CD4-positive, CD25-positive, alpha-beta regulatory T cell (primary cell): Measurements from ENCODE around the gene GTPBP2. TPM values are rescaled to one million over a fixed set of nuclear protein-coding genes. Genes with fewer than 3 reads are reported as not detected.
"Not testable (repeated sequence)": the region's sequence is repeated elsewhere in the genome, so short reads cannot be mapped to it uniquely, and the experiment has no call there.

Source experiments
- ATAC-seq, 2 donors: fragments of 150-1000 bp; cut with Tn5 transposase; one replicate each; pipeline ENCODE4 v1.10.0; 2021; ENCODE audit warnings: low read depth in 2 of 2, moderate number of reproducible peaks in 2 of 2, moderate library complexity in 1 of 2
- DNase-seq, 3 donors: peaks; one replicate each; pipeline versions ENCODE4 v3.0.0 to v3.0.0-alpha.2; 2012 to 2022; ENCODE audit warnings: mixed read lengths in 1 of 3
- H3K27ac ChIP-seq: one replicate; pipeline ENCODE4 v1.7.0; 2013; ENCODE audit warnings: mild to moderate bottlenecking, low read length; ENCODE audit not compliant: insufficient read depth, poor library complexity, severe bottlenecking
- H3K27me3 ChIP-seq: one replicate; pipeline ENCODE4 v1.7.0; 2013; ENCODE audit warnings: low read length; ENCODE audit not compliant: control insufficient read depth, insufficient read depth
- H3K36me3 ChIP-seq: one replicate; pipeline ENCODE4 v1.7.0; 2013; ENCODE audit warnings: mild to moderate bottlenecking, low read length, moderate library complexity; ENCODE audit not compliant: control insufficient read depth, insufficient read depth
- H3K4me1 ChIP-seq: 2 replicates; pipeline ENCODE4 v1.7.0; 2013; ENCODE audit warnings: mild to moderate bottlenecking, low read length; ENCODE audit not compliant: insufficient read depth, control insufficient read depth, poor library complexity, severe bottlenecking
- H3K4me3 ChIP-seq: one replicate; pipeline ENCODE4 v1.7.0; 2013; ENCODE audit warnings: low read depth, mild to moderate bottlenecking, low read length, moderate library complexity
- H3K9me3 ChIP-seq, 2 experiments: 1 replicate in 1 of 2; 2 replicates in 1 of 2; pipeline ENCODE4 v1.7.0; 2013; ENCODE audit warnings: low read length in 2 of 2, mild to moderate bottlenecking in 1 of 2, moderate library complexity in 1 of 2; ENCODE audit not compliant: control insufficient read depth in 2 of 2
- H3K27ac Mint-ChIP-seq, 3 donors: one replicate each; pipeline ENCODE4 v1.8.0; 2020 to 2022; ENCODE audit warnings: mild to moderate bottlenecking in 3 of 3, mixed read lengths in 3 of 3, moderate library complexity in 2 of 3
- H3K27me3 Mint-ChIP-seq: one replicate; pipeline ENCODE4 v1.8.0; 2022; ENCODE audit warnings: mild to moderate bottlenecking, mixed read lengths
- H3K36me3 Mint-ChIP-seq: one replicate; pipeline ENCODE4 v1.8.0; 2020; ENCODE audit warnings: mixed read lengths
- H3K4me1 Mint-ChIP-seq, 4 donors: one replicate each; pipeline ENCODE4 v1.8.0; 2020 to 2022; ENCODE audit warnings: mixed read lengths in 4 of 4, mild to moderate bottlenecking in 1 of 4
- H3K4me3 Mint-ChIP-seq, 4 donors: one replicate each; pipeline ENCODE4 v1.8.0; 2020 to 2022; ENCODE audit warnings: mild to moderate bottlenecking in 4 of 4, mixed read lengths in 4 of 4, moderate library complexity in 3 of 4
- H3K9me3 Mint-ChIP-seq, 7 donors: one replicate each; pipeline ENCODE4 v1.8.0; 2020 to 2022; ENCODE audit warnings: mixed read lengths in 7 of 7, mild to moderate bottlenecking in 3 of 7, moderate library complexity in 2 of 7
- polyA plus RNA-seq, 4 donors: library from polyadenylated mRNA; unstranded; fragments of 300-500 nt; fragmentation: Illumina TruSeq; gene quantifications; one replicate each; pipeline ENCODE4 v1.2.3, GENCODE V29; 2021
- total RNA-seq: library from RNA; stranded (reverse); gene quantifications from one replicate; pipeline ENCODE4 v1.2.3, GENCODE V29; 2022

Gene GTPBP2
- total and polyA plus RNA-seq, 5 donors from 2014 or later: 1.5 to 49.9 (median 3.1) TPM

DNA sequence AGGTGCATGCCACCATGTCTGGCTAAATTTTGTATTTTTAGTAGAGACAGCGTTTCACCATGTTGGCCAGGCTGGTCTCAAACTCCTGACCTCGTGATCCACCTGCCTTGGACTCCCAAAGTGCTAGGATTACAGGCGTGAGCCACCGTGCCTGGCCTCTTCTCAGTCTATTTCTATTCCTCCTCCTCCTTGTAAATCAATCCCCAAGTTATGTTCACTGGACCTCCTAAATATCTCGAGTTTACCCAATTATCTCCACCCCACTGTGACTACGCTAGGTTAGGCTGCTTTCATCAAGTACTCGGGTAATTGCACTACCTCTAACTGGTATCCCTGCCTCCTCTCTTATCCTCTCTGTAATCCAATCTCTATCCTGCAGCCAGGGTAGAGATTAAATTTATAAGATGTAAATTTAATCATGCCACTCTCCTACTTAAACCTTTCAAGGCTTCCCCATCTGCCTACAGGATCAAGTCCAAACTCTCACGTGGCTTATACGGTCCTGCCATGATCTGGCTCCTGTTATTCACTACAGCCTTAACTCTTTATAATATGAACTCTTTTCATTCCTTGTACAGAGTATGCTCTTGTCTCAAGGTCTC, 5.7 kb upstream of the GTPBP2 start:
- Histone ChIP-seq H3K27me3 (no peaks in the 10 kb centered on the region), H3K9me3 (no peaks in the 10 kb centered on the region), H3K27ac (peak overlapping the region; percentile 78), H3K4me3 (peak overlapping the region; percentile 92), H3K36me3 (peaks cover 9% of the 10 kb centered on the region), H3K4me1 (peaks cover 53% of the 10 kb centered on the region)
- Mint-ChIP-seq H3K9me3 (no peaks in the 10 kb centered on the region), H3K36me3 (peaks cover 6% of the 10 kb centered on the region), H3K4me1 (peaks cover 20 to 62% (median 37%) of the 10 kb centered on the region in 4 donors), H3K27ac (peak overlapping the region; percentile 93 to 98 (median 97)), H3K27me3 (no peaks in the 10 kb centered on the region), H3K4me3 (peak overlapping the region; percentile 98 to 100 (median 98))
- DNase-seq: no peak
- ATAC-seq: no peak

DNA sequence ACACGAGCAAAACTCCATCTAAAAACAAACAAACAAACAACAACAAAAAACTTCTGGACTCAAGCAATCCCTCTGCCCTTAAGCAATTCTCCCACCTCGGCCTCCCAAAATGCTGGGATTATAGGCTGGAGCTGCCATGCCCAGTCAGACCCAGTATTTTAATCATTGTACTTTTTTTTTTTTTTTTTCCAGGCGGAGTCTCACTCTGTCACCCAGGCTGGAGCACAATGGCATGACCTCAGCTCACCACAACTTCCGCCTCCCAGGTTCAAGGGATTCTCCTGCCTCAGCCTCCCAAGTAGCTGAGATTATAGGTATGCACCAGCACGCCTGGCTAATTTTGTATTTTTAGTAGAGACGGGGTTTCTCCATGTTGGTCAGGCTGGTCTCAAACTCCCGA, 3.9 kb upstream of the GTPBP2 start:
- not testable (repeated sequence) for ATAC-seq, H3K27me3 ChIP-seq, H3K27me3 Mint-ChIP-seq, H3K4me3 Mint-ChIP-seq, H3K36me3 ChIP-seq, H3K9me3 ChIP-seq, DNase-seq, H3K9me3 Mint-ChIP-seq, H3K27ac ChIP-seq, H3K36me3 Mint-ChIP-seq, H3K4me3 ChIP-seq, H3K27ac Mint-ChIP-seq
- peaks cover 46% of the 10 kb centered on the region for H3K4me1 ChIP-seq
- peaks cover 20 to 57% (median 35%) of the 10 kb centered on the region in 4 donors for H3K4me1 Mint-ChIP-seq

DNA sequence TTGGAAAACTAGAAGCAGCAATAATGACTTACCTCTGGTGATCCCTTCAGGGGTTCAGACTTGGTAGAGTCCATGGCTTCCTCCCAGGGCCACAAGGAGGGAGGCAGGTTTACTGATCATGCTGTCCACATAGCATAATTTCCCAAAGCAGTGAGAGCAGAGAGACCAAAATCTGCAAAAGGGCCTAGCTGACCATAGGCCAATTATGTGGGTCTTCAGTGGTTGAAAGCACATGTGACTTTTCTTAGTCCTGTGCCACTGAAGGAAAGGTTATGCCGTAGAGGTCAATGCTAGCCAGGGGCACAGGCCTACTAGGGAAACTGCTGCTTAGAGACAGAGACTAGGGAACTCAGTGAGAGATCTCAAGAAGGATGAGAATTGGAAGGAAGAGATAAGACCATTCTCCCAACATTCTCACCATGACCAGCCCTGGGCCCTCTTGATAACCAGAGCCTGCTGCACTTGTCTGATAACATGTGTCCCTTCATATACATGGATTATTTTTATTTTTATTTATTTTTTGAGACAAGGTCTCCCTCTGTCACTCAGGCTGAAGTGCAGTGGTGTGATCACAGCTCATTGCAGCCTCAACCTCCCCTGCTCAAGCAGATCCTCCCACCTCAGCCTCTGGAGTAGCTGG, 2.0 kb upstream of the GTPBP2 start:
- H3K36me3 ChIP-seq: peaks cover 4% of the 10 kb centered on the region
- Mint-ChIP-seq H3K4me3 (peak overlapping the region in 3 of 4 donors; percentile 63 to 88 (median 73)), H3K27ac (peak overlapping the region in 1 of 3 donors; percentile 71), H3K9me3 (no peaks in the 10 kb centered on the region), H3K27me3 (no peaks in the 10 kb centered on the region), H3K4me1 (peaks cover 25 to 56% (median 41%) of the 10 kb centered on the region in 4 donors), H3K36me3 (no peaks in the 10 kb centered on the region)
- H3K9me3 ChIP-seq: no peaks in the 10 kb centered on the region
- H3K27ac ChIP-seq: no peak overlapping the region
- peaks cover 37% of the 10 kb centered on the region for H3K4me1 ChIP-seq
- ATAC-seq (no peak), DNase-seq (no peak)
- H3K4me3 ChIP-seq: no peak overlapping the region
- H3K27me3 ChIP-seq: no peaks in the 10 kb centered on the region

DNA sequence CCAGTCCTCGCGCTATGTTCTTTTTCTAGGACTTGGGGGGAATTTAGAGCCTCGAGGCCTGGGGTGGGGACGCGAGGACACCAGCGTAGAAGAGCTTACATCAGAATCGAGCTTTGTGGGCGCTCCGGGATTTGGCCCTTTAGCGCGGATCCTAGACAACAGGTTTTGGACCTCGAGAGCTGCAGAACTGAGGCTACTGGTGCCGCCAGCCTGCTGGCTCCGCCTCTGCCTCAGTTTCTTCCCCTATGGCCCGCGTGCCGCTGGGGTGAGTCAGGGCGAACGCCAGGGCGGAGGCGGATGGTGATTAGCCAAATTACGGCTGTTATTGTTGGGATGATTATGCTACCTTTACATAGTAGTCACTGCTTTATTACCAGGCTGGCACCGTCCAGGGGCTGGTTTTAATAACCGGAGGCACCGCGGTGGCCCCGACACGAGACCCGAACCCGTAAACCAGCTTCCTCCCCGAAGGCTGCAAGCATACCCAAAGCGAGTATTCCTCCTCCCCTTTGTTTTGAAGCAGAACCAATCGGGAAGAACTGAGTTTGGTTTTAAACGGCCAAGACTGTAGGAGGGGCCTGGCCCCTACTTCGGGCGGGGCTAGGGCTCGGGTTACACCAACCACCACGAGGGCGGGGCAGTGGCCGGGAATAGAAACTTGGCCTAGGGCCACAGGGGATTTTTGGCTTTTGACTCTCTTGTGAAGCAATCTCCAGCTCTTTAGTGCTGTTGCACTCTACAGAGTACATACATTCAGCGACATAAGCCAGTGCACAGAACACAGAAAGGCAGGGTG, 639 bp upstream of the GTPBP2 start:
- Histone ChIP-seq H3K9me3 (no peaks in the 10 kb centered on the region), H3K4me3 (peak overlapping the region; percentile 83), H3K4me1 (peaks cover 27% of the 10 kb centered on the region), H3K36me3 (peaks cover 17% of the 10 kb centered on the region), H3K27ac (peak overlapping the region; percentile 87), H3K27me3 (no peaks in the 10 kb centered on the region)
- Mint-ChIP-seq H3K36me3 (peaks cover 7% of the 10 kb centered on the region), H3K4me3 (peak overlapping the region; percentile 99 to 100 (median 100)), H3K27me3 (no peaks in the 10 kb centered on the region), H3K4me1 (peaks cover 15 to 45% (median 29%) of the 10 kb centered on the region in 4 donors), H3K9me3 (no peaks in the 10 kb centered on the region), H3K27ac (peak overlapping the region; percentile 84 to 98 (median 98))
- peak; percentile 77 to 93 (median 84) for DNase-seq
- ATAC-seq: peak; percentile 49 to 65

DNA sequence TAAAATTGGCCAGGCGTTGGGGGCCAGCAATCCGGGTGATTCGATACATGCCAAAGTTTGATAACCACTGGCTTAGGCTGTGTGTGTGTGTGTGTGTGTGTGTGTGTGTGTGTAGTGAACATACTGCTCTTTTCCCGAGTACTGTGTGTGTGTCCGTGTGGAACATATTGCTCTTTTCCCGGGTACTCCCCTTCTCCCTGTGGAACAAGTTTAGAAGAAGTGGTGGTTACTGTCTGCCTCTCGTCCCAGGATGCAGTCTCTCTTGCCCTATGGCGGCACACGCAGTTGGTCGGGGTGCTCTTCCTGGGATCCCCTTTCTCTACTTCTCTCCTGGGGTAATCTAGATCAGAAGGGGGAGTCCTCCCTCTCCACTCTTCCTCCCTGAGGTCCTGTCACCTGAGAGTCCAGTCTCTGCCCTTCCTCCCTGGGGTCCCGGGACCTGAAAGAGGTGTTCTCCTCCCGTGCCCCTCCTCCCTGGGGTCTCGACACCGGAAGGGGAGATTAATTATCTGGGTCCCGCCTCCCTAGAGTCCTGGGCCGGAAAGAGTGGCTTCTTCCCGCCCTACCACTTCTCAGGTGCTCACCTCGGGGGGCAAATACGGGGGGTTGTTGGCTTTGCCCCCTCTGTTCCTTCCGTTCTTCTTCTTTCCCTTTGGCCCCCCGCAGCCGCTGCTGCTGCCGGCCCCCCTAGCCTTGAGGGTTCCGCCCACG, 516 bp downstream of the GTPBP2 start:
- H3K9me3 ChIP-seq: no peaks in the 10 kb centered on the region
- H3K27me3 ChIP-seq: no peaks in the 10 kb centered on the region
- no peaks in the 10 kb centered on the region for H3K9me3 Mint-ChIP-seq
- ATAC-seq (peak; percentile 17 to 30), DNase-seq (peak; percentile 50 to 77 (median 56))
- no peaks in the 10 kb centered on the region for H3K27me3 Mint-ChIP-seq
- peaks cover 15 to 42% (median 28%) of the 10 kb centered on the region in 4 donors for H3K4me1 Mint-ChIP-seq
- peaks cover 29% of the 10 kb centered on the region for H3K36me3 ChIP-seq
- peak overlapping the region; percentile 93 to 98 (median 97) for H3K27ac Mint-ChIP-seq
- H3K4me3 ChIP-seq: peak overlapping the region; percentile 89
- peak overlapping the region; percentile 87 for H3K27ac ChIP-seq
- H3K4me3 Mint-ChIP-seq: peak overlapping the region; percentile 99 to 100 (median 100)
- peaks cover 12% of the 10 kb centered on the region for H3K36me3 Mint-ChIP-seq
- peaks cover 27% of the 10 kb centered on the region for H3K4me1 ChIP-seq

DNA sequence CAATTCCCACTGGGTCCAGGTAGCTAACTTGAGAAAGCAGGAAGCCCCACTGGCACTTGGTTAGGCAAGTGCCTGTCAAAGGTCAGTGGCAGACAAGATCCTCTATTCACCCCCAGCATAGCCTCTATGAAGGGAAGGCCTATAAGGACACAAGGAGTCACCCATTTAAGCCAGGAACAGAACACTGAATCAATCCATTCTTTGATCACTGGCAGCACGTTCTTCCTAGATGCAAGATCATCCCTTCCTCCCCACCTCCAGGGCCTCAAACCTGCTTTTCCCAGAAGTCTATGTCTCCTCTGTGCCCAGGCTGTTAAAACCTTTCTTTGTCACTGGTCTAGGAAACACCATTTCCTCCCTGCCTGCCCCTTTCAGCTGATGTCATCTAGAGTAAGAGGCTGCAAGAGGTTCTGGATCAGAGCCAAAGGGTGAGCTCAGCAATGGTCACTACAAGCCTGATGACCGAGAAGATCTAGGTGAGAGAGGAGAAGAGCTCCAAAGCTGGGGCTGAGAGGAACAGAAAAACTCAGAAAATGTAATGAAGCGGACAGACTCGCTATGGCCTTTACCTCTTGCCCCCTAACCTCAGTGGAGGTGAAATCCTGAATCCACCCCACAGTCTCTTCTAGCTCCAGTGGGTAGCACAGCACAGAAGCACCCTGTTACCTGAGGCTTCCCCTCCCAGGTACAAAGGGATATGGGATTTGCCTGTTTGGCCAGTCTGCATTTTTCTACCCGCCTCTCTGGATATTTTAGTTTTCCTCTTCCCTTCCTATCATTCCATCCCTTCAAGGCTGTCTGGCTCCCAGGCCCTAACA, 1.8 kb downstream of the GTPBP2 start:
- Mint-ChIP-seq H3K27me3 (no peaks in the 10 kb centered on the region), H3K4me1 (peaks cover 15 to 42% (median 29%) of the 10 kb centered on the region in 4 donors), H3K9me3 (no peaks in the 10 kb centered on the region), H3K36me3 (peaks cover 23% of the 10 kb centered on the region), H3K4me3 (peak overlapping the region; percentile 76 to 99 (median 80)), H3K27ac (peak overlapping the region; percentile 52 to 78 (median 76))
- DNase-seq: no peak
- no peak for ATAC-seq
- Histone ChIP-seq H3K27me3 (no peaks in the 10 kb centered on the region), H3K4me1 (peaks cover 27% of the 10 kb centered on the region), H3K9me3 (no peaks in the 10 kb centered on the region), H3K4me3 (no peak overlapping the region), H3K27ac (no peak overlapping the region), H3K36me3 (peaks cover 41% of the 10 kb centered on the region)
